ENCODE data around the gene HAUS6. TPM values are rescaled to one million over a fixed set of nuclear protein-coding genes. Genes with fewer than 3 reads are reported as not detected.

HAUS6 gene
- total RNA-seq, 1 donor from 2014 or later = 36.2 TPM

GRCh38 chr9:19146441-19147024, 43.8 kb upstream of the HAUS6 start:
- Mint-ChIP-seq H3K4me3 (no peak overlapping the region), H3K9me3 (no peaks in the 10 kb centered on the region), H3K36me3 (ENCODE audit: low read depth) (no peaks in the 10 kb centered on the region)

GRCh38 chr9:19145881-19146280, 43.2 kb upstream of the HAUS6 start:
- no peaks in the 10 kb centered on the region for H3K36me3 Mint-ChIP-seq (ENCODE audit: low read depth)
- H3K4me3 Mint-ChIP-seq = no peak overlapping the region
- no peaks in the 10 kb centered on the region for H3K9me3 Mint-ChIP-seq
- H3K27me3 Mint-ChIP-seq (ENCODE audit: low read depth) = no peaks in the 10 kb centered on the region
- TF ChIP-seq CTCF (conservative IDR thresholded peaks at IDR 0.05) = no peak
- no peak for DNase-seq (ENCODE audit: low read depth, low spot score)
- peaks cover 6% of the 10 kb centered on the region for H3K4me1 Mint-ChIP-seq
- no peak overlapping the region for H3K27ac Mint-ChIP-seq (ENCODE audit: unreplicated experiment)

More at GRCh38 chr9:19146441-19147024, 43.8 kb upstream of the HAUS6 start:
- H3K27me3 Mint-ChIP-seq (ENCODE audit: low read depth) = no peaks in the 10 kb centered on the region
- no peak for TF ChIP-seq CTCF (conservative IDR thresholded peaks at IDR 0.05)
- peaks cover 6% of the 10 kb centered on the region for H3K4me1 Mint-ChIP-seq
- no peak for DNase-seq (ENCODE audit: low read depth, low spot score)
- no peak overlapping the region for H3K27ac Mint-ChIP-seq (ENCODE audit: unreplicated experiment)

GRCh38 chr9:19140259-19140658, 37.6 kb upstream of the HAUS6 start:
- no peaks in the 10 kb centered on the region for H3K27me3 Mint-ChIP-seq (ENCODE audit: low read depth)
- no peak overlapping the region for H3K4me3 Mint-ChIP-seq
- TF ChIP-seq CTCF (conservative IDR thresholded peaks at IDR 0.05) = no peak
- no peaks in the 10 kb centered on the region for H3K4me1 Mint-ChIP-seq
- no peak for DNase-seq (ENCODE audit: low read depth, low spot score)
- no peaks in the 10 kb centered on the region for H3K9me3 Mint-ChIP-seq
- no peak overlapping the region for H3K27ac Mint-ChIP-seq (ENCODE audit: unreplicated experiment)
- no peaks in the 10 kb centered on the region for H3K36me3 Mint-ChIP-seq (ENCODE audit: low read depth)

DNA sequence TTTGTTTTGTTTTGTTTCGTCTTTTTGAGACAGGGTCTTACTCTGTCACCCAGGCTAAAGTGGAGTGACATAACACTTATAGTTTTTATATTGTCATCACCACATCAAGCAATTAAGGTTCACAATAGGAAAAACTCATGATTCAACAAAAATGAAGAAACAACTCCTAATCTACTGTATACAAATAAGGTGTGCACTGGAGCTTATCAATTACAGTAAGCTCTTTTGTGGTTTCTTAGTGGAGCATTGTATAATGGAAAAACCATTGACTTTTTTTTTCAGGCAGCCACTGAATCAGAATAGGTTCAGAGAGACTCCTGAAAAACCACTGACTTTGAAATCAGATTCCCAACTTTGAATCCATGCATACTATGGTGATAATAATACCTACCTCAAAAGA, 35.4 kb upstream of the HAUS6 start:
- H3K4me1 Mint-ChIP-seq = no peaks in the 10 kb centered on the region
- no peaks in the 10 kb centered on the region for H3K9me3 Mint-ChIP-seq
- DNase-seq (ENCODE audit: low read depth, low spot score) = no peak
- no peak overlapping the region for H3K27ac Mint-ChIP-seq (ENCODE audit: unreplicated experiment)
- H3K36me3 Mint-ChIP-seq (ENCODE audit: low read depth) = no peaks in the 10 kb centered on the region
- TF ChIP-seq CTCF (conservative IDR thresholded peaks at IDR 0.05) = no peak
- no peak overlapping the region for H3K4me3 Mint-ChIP-seq
- H3K27me3 Mint-ChIP-seq (ENCODE audit: low read depth) = no peaks in the 10 kb centered on the region

- no peaks in the 10 kb centered on the region for H3K9me3 Mint-ChIP-seq
These were observed 34.6 kb upstream of the HAUS6 start for GRCh38 chr9:19137282-19137681.

More at GRCh38 chr9:19137282-19137681, 34.6 kb upstream of the HAUS6 start:
- Mint-ChIP-seq H3K4me3 (no peak overlapping the region), H3K27ac (ENCODE audit: unreplicated experiment) (no peak overlapping the region), H3K4me1 (no peaks in the 10 kb centered on the region), H3K36me3 (ENCODE audit: low read depth) (no peaks in the 10 kb centered on the region), H3K27me3 (ENCODE audit: low read depth) (no peaks in the 10 kb centered on the region)
- DNase-seq (ENCODE audit: low read depth, low spot score) = no peak
- TF ChIP-seq CTCF (conservative IDR thresholded peaks at IDR 0.05) = no peak

All from neural crest cell (in vitro differentiated cells).